HFFc6 (cell line): Measurements from ENCODE around the gene SPOUT1. TPM values are rescaled to one million over a fixed set of nuclear protein-coding genes. Genes with fewer than 3 reads are reported as not detected.

Experiments used
- DNase-seq: peaks from one replicate; pipeline ENCODE4 v3.0.0-alpha.2; 2018
- H3K27ac Mint-ChIP-seq: 2 replicates; pipeline ENCODE4 v1.8.0; 2020; ENCODE audit warnings: mild to moderate bottlenecking, mixed read lengths
- H3K27me3 Mint-ChIP-seq: 2 replicates; pipeline ENCODE4 v1.8.0; 2021; ENCODE audit warnings: mild to moderate bottlenecking, moderate library complexity, mixed read lengths; ENCODE audit not compliant: insufficient read depth
- H3K36me3 Mint-ChIP-seq: 2 replicates; pipeline ENCODE4 v1.8.0; 2021; ENCODE audit warnings: low read depth, mixed read lengths
- H3K4me1 Mint-ChIP-seq: 2 replicates; pipeline ENCODE4 v1.8.0; 2020; ENCODE audit warnings: low read depth, mixed read lengths
- H3K4me3 Mint-ChIP-seq: 2 replicates; pipeline ENCODE4 v1.8.0; 2020; ENCODE audit warnings: mild to moderate bottlenecking, moderate library complexity, mixed read lengths
- H3K9me3 Mint-ChIP-seq: 2 replicates; pipeline ENCODE4 v1.8.0; 2020; ENCODE audit warnings: mild to moderate bottlenecking, mixed read lengths
- CTCF ChIP-seq: fragments of 200-600 bp; sonication (generic); IDR thresholded peaks from 2 replicates; pipeline ENCODE4 v1.5.0; 2021; ENCODE audit warnings: antibody characterized with exemption, mild to moderate bottlenecking
- total RNA-seq, 6 experiments: library from RNA; stranded (reverse); fragmentation: NEBNext Ultra II Directional; extraction: Animal tissue kit (Norgen Biotek cat#: 25700); gene quantifications; 2 replicates in 1 of 6; 3 replicates in 5 of 6; pipeline ENCODE4 v1.2.3, GENCODE V29; 2021

SPOUT1 gene
- total RNA-seq, 6 experiments from 2014 or later: 33.2 to 46.8 (median 38.2) TPM

- DNase-seq: no peak
- Mint-ChIP-seq H3K27ac (no peak overlapping the region), H3K4me3 (no peak overlapping the region), H3K9me3 (peaks cover 16% of the 10 kb centered on the region), H3K36me3 (no peaks in the 10 kb centered on the region; the same call in 1 of the 2 replicates), H3K27me3 (no peaks in the 10 kb centered on the region; the same call in 1 of the 2 replicates), H3K4me1 (peaks cover 13% of the 10 kb centered on the region)
- no peak for TF ChIP-seq CTCF
Measured at GRCh38 chr9:128774804-128775203, 54.8 kb downstream of the SPOUT1 start.

GRCh38 chr9:128773049-128773448 lies 56.5 kb downstream of the SPOUT1 start:
- TF ChIP-seq CTCF: no peak

GRCh38 chr9:128771745-128772519 lies 57.7 kb downstream of the SPOUT1 start, which contains the start of gene ZER1:
TSS of gene ZER1 (minus strand) at chr9:128771927. CDS start at chr9:128755565, 16,362 bp downstream.
- H3K4me3 Mint-ChIP-seq: peak within 1 kb of the TSS; percentile 96
- H3K27ac Mint-ChIP-seq: peak within 1 kb of the TSS; percentile 92
- TF ChIP-seq CTCF: no peak
- peak; percentile 75 for DNase-seq
- peaks cover 15% of the 10 kb centered on the region for H3K4me1 Mint-ChIP-seq
- no peaks in the 10 kb centered on the region; the same call in 1 of the 2 replicates for H3K36me3 Mint-ChIP-seq
- peaks cover 9% of the 10 kb centered on the region; the same call in 1 of the 2 replicates for H3K9me3 Mint-ChIP-seq
- no peaks in the 10 kb centered on the region; the same call in 1 of the 2 replicates for H3K27me3 Mint-ChIP-seq

More at GRCh38 chr9:128773049-128773448, 56.5 kb downstream of the SPOUT1 start:
- peaks cover 9% of the 10 kb centered on the region; the same call in 1 of the 2 replicates for H3K9me3 Mint-ChIP-seq
- no peaks in the 10 kb centered on the region; the same call in 1 of the 2 replicates for H3K27me3 Mint-ChIP-seq
- H3K4me1 Mint-ChIP-seq: peaks cover 15% of the 10 kb centered on the region
- no peak overlapping the region for H3K4me3 Mint-ChIP-seq
- peak overlapping the region; percentile 45 for H3K27ac Mint-ChIP-seq
- DNase-seq: no peak
- H3K36me3 Mint-ChIP-seq: no peaks in the 10 kb centered on the region; the same call in 1 of the 2 replicates

GRCh38 chr9:128771094-128771721 lies 58.4 kb downstream of the SPOUT1 start:
- no peaks in the 10 kb centered on the region; the same call in 1 of the 2 replicates for H3K36me3 Mint-ChIP-seq
- H3K4me3 Mint-ChIP-seq: peak overlapping the region; percentile 96
- H3K27me3 Mint-ChIP-seq: no peaks in the 10 kb centered on the region; the same call in none of the 2 replicates
- DNase-seq: no peak
- peaks cover 8% of the 10 kb centered on the region; the same call in 1 of the 2 replicates for H3K9me3 Mint-ChIP-seq
- peaks cover 15% of the 10 kb centered on the region for H3K4me1 Mint-ChIP-seq
- no peak for TF ChIP-seq CTCF
- peak overlapping the region; percentile 92 for H3K27ac Mint-ChIP-seq

- H3K27me3 Mint-ChIP-seq: no peaks in the 10 kb centered on the region; the same call in none of the 2 replicates
Measured at GRCh38 chr9:128770286-128771030, 59.1 kb downstream of the SPOUT1 start.

More at GRCh38 chr9:128770286-128771030, 59.1 kb downstream of the SPOUT1 start:
- Mint-ChIP-seq H3K27ac (peak overlapping the region; percentile 92), H3K4me1 (peaks cover 15% of the 10 kb centered on the region), H3K4me3 (peak overlapping the region; percentile 96), H3K36me3 (no peaks in the 10 kb centered on the region; the same call in 1 of the 2 replicates), H3K9me3 (peaks cover under 1% of the 10 kb centered on the region; the same call in 1 of the 2 replicates)
- no peak for TF ChIP-seq CTCF
- no peak for DNase-seq
